HepG2 (cell line): Measurements from ENCODE around the gene PCDHGA7. TPM values are rescaled to one million over a fixed set of nuclear protein-coding genes. Genes with fewer than 3 reads are reported as not detected.

Experiments used
- ATAC-seq: fragments of 200-7000 bp; cut with Tn5 transposase; 3 replicates; pipeline ENCODE4 v1.9.1; 2020; ENCODE audit warnings: mild to moderate bottlenecking, moderate library complexity
- BruUV-seq: library from RNA; stranded (reverse); fragments of 400-500 nt; replicated peaks from 2 replicates; lab custom pipeline; 2021; lab: Mats Ljungman, UMichigan
- CTCF ChIA-PET: fragments of 300-600 bp; formaldehyde crosslinking; extraction: SDS; loops from one replicate; lab custom pipeline; 2021; ENCODE audit warnings: low total read pairs, inconsistent platforms, low intra/inter-chr PET ratio; lab: Yijun Ruan, JAX
- POLR2A ChIA-PET: fragments of 350-600 bp; sonication (Branson Sonifier 250); formaldehyde crosslinking; loops from one replicate; lab custom pipeline; 2020; ENCODE audit warnings: antibody characterized with exemption, inconsistent platforms; lab: Yijun Ruan, JAX
- DNase-seq: peaks from one replicate; pipeline ENCODE4 v3.0.0-alpha.2; 2015; ENCODE audit warnings: low spot score
- FAIRE-seq: peaks from 3 replicates; lab custom pipeline; 2011; peaks lifted over from hg19 to GRCh38; lab: Jason Lieb, UNC
- H2AFZ ChIP-seq: one replicate; pipeline ENCODE4 v1.6.1; 2011; ENCODE audit warnings: low read length, inconsistent platforms
- H3K27ac ChIP-seq: fragments of 300-600 bp; 3 replicates; pipeline ENCODE4 v1.8.0; 2011; ENCODE audit warnings: mixed run types, mild to moderate bottlenecking, mixed read lengths, low read length, inconsistent platforms; ENCODE audit not compliant: insufficient read depth; ENCODE audit errors: extremely low read length
- H3K27me3 ChIP-seq, 2 experiments: fragments of 200-600 bp in 1 of 2; 2 replicates in 1 of 2; 3 replicates in 1 of 2; pipeline versions ENCODE4 v1.6.0 to v1.8.0; 2011; ENCODE audit warnings: low read length in 2 of 2, mild to moderate bottlenecking in 2 of 2, moderate library complexity in 2 of 2, inconsistent platforms in 1 of 2; ENCODE audit not compliant: insufficient read depth in 2 of 2, control insufficient read depth in 1 of 2
- H3K36me3 ChIP-seq, 2 experiments: fragments of 200-600 bp in 1 of 2; replicated peaks in 1 of 2; 2 replicates in 1 of 2; 3 replicates in 1 of 2; pipeline versions ENCODE4 v1.5.1 to v1.8.0; 2011; ENCODE audit warnings: low read length in 2 of 2, inconsistent platforms in 1 of 2; ENCODE audit not compliant: insufficient read depth in 2 of 2, control insufficient read depth in 1 of 2
- H3K4me1 ChIP-seq: 2 replicates; pipeline ENCODE4 v1.5.1; 2012; ENCODE audit warnings: low read length, inconsistent platforms; ENCODE audit not compliant: insufficient read depth
- H3K4me2 ChIP-seq: 2 replicates; pipeline ENCODE4 v1.6.0; 2011; ENCODE audit warnings: low read depth, low read length, inconsistent platforms
- H3K4me3 ChIP-seq, 3 experiments: fragments of 200-600 bp in 1 of 3; sonication (generic), shearing (Covaris generic) in 1 of 3; replicated peaks in 1 of 3; 2 replicates each; pipeline ENCODE4 v1.5.1; 2011 to 2016; ENCODE audit warnings: low read length in 3 of 3, inconsistent platforms in 2 of 3, low read depth in 2 of 3, mild to moderate bottlenecking in 2 of 3, control low read depth in 1 of 3, mixed read lengths in 1 of 3; ENCODE audit not compliant: insufficient read depth in 1 of 3
- H3K79me2 ChIP-seq: one replicate; pipeline ENCODE4 v1.6.1; 2011; ENCODE audit warnings: low read length, inconsistent platforms; ENCODE audit not compliant: insufficient read depth
- H3K9ac ChIP-seq: 2 replicates; pipeline ENCODE4 v1.6.0; 2011; ENCODE audit warnings: mild to moderate bottlenecking, low read depth, low read length, inconsistent platforms; ENCODE audit not compliant: insufficient read depth
- H3K9me3 ChIP-seq: 2 replicates; pipeline ENCODE4 v1.5.1; 2012; ENCODE audit warnings: mild to moderate bottlenecking, low read length
- H4K20me1 ChIP-seq: 2 replicates; pipeline ENCODE4 v1.6.0; 2011; ENCODE audit warnings: inconsistent platforms, mild to moderate bottlenecking, low read length, moderate library complexity; ENCODE audit not compliant: insufficient read depth
- AGO1 ChIP-seq: fragments of 200-400 bp; formaldehyde crosslinking; IDR thresholded peaks from 2 replicates; pipeline ENCODE4 v1.6.1; 2017; ENCODE audit warnings: mild to moderate bottlenecking, low read depth, low read length, moderate library complexity; ENCODE audit not compliant: poor library complexity, severe bottlenecking
- IRF1 ChIP-seq: sonication (generic); formaldehyde crosslinking; IDR thresholded peaks from 2 replicates; pipeline ENCODE4 v1.4.0; 2020; ENCODE audit warnings: low read depth, mild to moderate bottlenecking, missing genetic modification reagents
- NCOR1 ChIP-seq: fragments of 200-600 bp; sonication (generic); IDR thresholded peaks from 2 replicates; pipeline ENCODE4 v1.7.0; 2017; ENCODE audit warnings: antibody characterized with exemption, low read length, borderline replicate concordance
- NONO ChIP-seq, 2 experiments: fragments of 450-650 bp in 1 of 2; sonication (generic) in 1 of 2; formaldehyde crosslinking in 1 of 2; IDR thresholded peaks in 1 of 2; conservative IDR thresholded peaks in 1 of 2; 2 replicates each; pipeline versions ENCODE4 v1.6.1 to v1.8.0; 2017 to 2022; ENCODE audit warnings: mild to moderate bottlenecking in 1 of 2, missing genetic modification reagents in 1 of 2, moderate library complexity in 1 of 2
- POGK ChIP-seq: sonication (generic); formaldehyde crosslinking; conservative IDR thresholded peaks from 2 replicates; pipeline ENCODE4 v1.8.0; 2022; ENCODE audit warnings: mild to moderate bottlenecking, moderate library complexity, missing genetic modification reagents
- ZNF264 ChIP-seq: sonication (generic); formaldehyde crosslinking; IDR thresholded peaks from 2 replicates; pipeline ENCODE4 v1.4.0; 2020; ENCODE audit warnings: missing genetic modification reagents
- ZNF513 ChIP-seq: sonication (generic); formaldehyde crosslinking; conservative IDR thresholded peaks from 2 replicates; pipeline ENCODE4 v1.5.0; 2020; ENCODE audit warnings: missing genetic modification reagents
- ZNF552 ChIP-seq: sonication (generic); formaldehyde crosslinking; IDR thresholded peaks from 2 replicates; pipeline ENCODE4 v1.9.0; 2022; ENCODE audit warnings: missing genetic modification reagents, mild to moderate bottlenecking, borderline replicate concordance
- ZNF780A ChIP-seq: sonication (generic); formaldehyde crosslinking; IDR thresholded peaks from 2 replicates; pipeline ENCODE4 v1.8.0; 2022; ENCODE audit warnings: mild to moderate bottlenecking, missing genetic modification reagents, moderate library complexity
- WGBS: methylation state at CpG from one replicate; pipeline ENCODE4 v1.1.6; 2017; ENCODE audit warnings: low lambda C conversion rate; 5-methylcytosine and 5-hydroxymethylcytosine counted together
- in situ Hi-C: cut with HindIII; loops from 2 replicates; pipeline ENCODE4 v1.10.0; 2017; ENCODE audit warnings: low pct_unique_long_range_greater_than_20kb; ENCODE audit not compliant: extremely low pct_ligation_motif_present
- intact Hi-C: fragments of 100-400 bp; cut with micrococcal nuclease; formaldehyde crosslinking; loops from one replicate; pipeline ENCODE4 v1.10.0; 2022; ENCODE audit not compliant: unreplicated experiment
- polyA plus RNA-seq, 8 experiments: library from polyadenylated mRNA; depleted of rRNA in 3 of 8; stranded (reverse) in 7 of 8; unstranded in 1 of 8; fragments of >200 nt; fragmentation: Illumina TruSeq in 4 of 8; extraction: Trizol in 4 of 8; gene quantifications; 2 replicates each; pipeline versions ENCODE4 v1.2.1 to v1.2.3, GENCODE V29; 2011 to 2016; ENCODE audit warnings: low read depth in 4 of 8, missing spikeins in 1 of 8, mixed read lengths in 1 of 8; ENCODE audit not compliant: insufficient read depth in 1 of 8
- total RNA-seq, 5 experiments: library from RNA; depleted of rRNA; stranded (reverse); fragments of >200 nt; fragmentation: Illumina TruSeq; extraction: Trizol; gene quantifications; 2 replicates each; pipeline ENCODE4 v1.2.3, GENCODE V29; 2016; ENCODE audit warnings: low read depth in 1 of 5

PCDHGA7 gene
- total and polyA plus RNA-seq, 2 of the 13 experiments (the other 11 are each of a cell fraction or from before 2014, with no cell fraction given) = 0.11 to 0.31 TPM

GRCh38 chr5:141399555-141400258, 17.2 kb downstream of the PCDHGA7 start:
- no peak overlapping the region for H2AFZ ChIP-seq
- in situ Hi-C loops (no loop called here), intact Hi-C loops (no loop called here)
- H3K9me3 ChIP-seq = peaks cover 27% of the 10 kb centered on the region; the same call in 1 of the 2 replicates
- FAIRE-seq (no peak), ATAC-seq (no peak), DNase-seq (no peak)
- no peaks in the 10 kb centered on the region for H4K20me1 ChIP-seq
- BruUV-seq = no TSS peak
- no peak overlapping the region for H3K4me3 ChIP-seq
- CTCF ChIA-PET = no interaction called here
- H3K27me3 ChIP-seq = no peaks in the 10 kb centered on the region; a peak in 1 of 5 replicates
- POLR2A ChIA-PET = no interaction called here
- H3K4me1 ChIP-seq = no peaks in the 10 kb centered on the region
- no peaks in the 10 kb centered on the region for H3K79me2 ChIP-seq
- H3K9ac ChIP-seq = no peak overlapping the region
- no peak overlapping the region for H3K27ac ChIP-seq
- H3K4me2 ChIP-seq = no peak overlapping the region
- 89% methylated on average over 54 of the region's 61 CpGs for WGBS
- TF ChIP-seq ZNF780A (no peak), IRF1 (CRISPR knock-in tag) (no peak), AGO1 (no peak), NCOR1 (no peak), POGK (no peak), NONO (IDR thresholded peaks at IDR 0.05) (no peak), NONO (CRISPR knock-in tag; conservative IDR thresholded peaks at IDR 0.05) (no peak), ZNF513 (no peak), ZNF552 (CRISPR knock-in tag) (no peak), ZNF264 (CRISPR knock-in tag) (no peak)
- no peaks in the 10 kb centered on the region for H3K36me3 ChIP-seq
